WTC11 (cell line): Measurements from ENCODE around the gene FUBP3. TPM values are rescaled to one million over a fixed set of nuclear protein-coding genes. Genes with fewer than 3 reads are reported as not detected.

Experiments
- ATAC-seq: fragments of 200-7000 bp; cut with Tn5 transposase; 2 replicates; pipeline ENCODE4 v1.10.0; 2021; ENCODE audit warnings: mild to moderate bottlenecking, moderate library complexity
- CTCF ChIA-PET: fragments of 300-600 bp; sonication (Branson Sonifier 250); formaldehyde crosslinking; loops from one replicate; lab custom pipeline; 2021; ENCODE audit warnings: antibody characterized with exemption; lab: Charles Lee
- POLR2A ChIA-PET: fragments of 350-600 bp; sonication (Branson Sonifier 250); formaldehyde crosslinking; loops from one replicate; lab custom pipeline; 2021; ENCODE audit warnings: antibody characterized with exemption; lab: Charles Lee
- DNase-seq: peaks from one replicate; pipeline ENCODE4 v3.0.0; 2021; ENCODE audit warnings: low spot score
- H3K27ac Mint-ChIP-seq: 2 replicates; pipeline ENCODE4 v1.8.0; 2021; ENCODE audit warnings: mixed read lengths
- H3K27me3 Mint-ChIP-seq: 2 replicates; pipeline ENCODE4 v1.8.0; 2021; ENCODE audit warnings: low read depth, mild to moderate bottlenecking, moderate library complexity, mixed read lengths
- H3K36me3 Mint-ChIP-seq: 2 replicates; pipeline ENCODE4 v1.8.0; 2021; ENCODE audit warnings: mixed read lengths
- H3K4me1 Mint-ChIP-seq: 2 replicates; pipeline ENCODE4 v1.8.0; 2022; ENCODE audit warnings: mixed read lengths
- H3K4me3 Mint-ChIP-seq: 2 replicates; pipeline ENCODE4 v1.8.0; 2021; ENCODE audit warnings: mild to moderate bottlenecking, moderate library complexity, mixed read lengths
- H3K9me3 Mint-ChIP-seq: 2 replicates; pipeline ENCODE4 v1.8.0; 2021; ENCODE audit warnings: mixed read lengths
- CDX4 ChIP-seq: fragments of 250-450 bp; sonication (Bioruptor Pico); IDR thresholded peaks from 2 replicates; pipeline ENCODE4 v1.9.0; 2021; ENCODE audit warnings: moderate library complexity, mild to moderate bottlenecking, inconsistent platforms, borderline replicate concordance
- CREM ChIP-seq: sonication (generic); formaldehyde crosslinking; IDR thresholded peaks from 2 replicates; pipeline ENCODE4 v1.8.1; 2022; ENCODE audit warnings: mild to moderate bottlenecking, missing genetic modification reagents, moderate library complexity
- E2F4 ChIP-seq: sonication (generic); formaldehyde crosslinking; IDR thresholded peaks from 2 replicates; pipeline ENCODE4 v1.8.1; 2022; ENCODE audit warnings: low read depth, mild to moderate bottlenecking, moderate library complexity, missing genetic modification reagents, borderline replicate concordance
- EMX1 ChIP-seq: fragments of 250-450 bp; sonication (Bioruptor Pico); IDR thresholded peaks from 2 replicates; pipeline ENCODE4 v1.8.0; 2021; ENCODE audit warnings: mild to moderate bottlenecking
- ETV6 ChIP-seq: sonication (generic); formaldehyde crosslinking; IDR thresholded peaks from 2 replicates; pipeline ENCODE4 v1.8.1; 2022; ENCODE audit warnings: mild to moderate bottlenecking, missing genetic modification reagents
- GRHL2 ChIP-seq: fragments of 250-450 bp; sonication (Bioruptor Pico); IDR thresholded peaks from 2 replicates; pipeline ENCODE4 v1.8.0; 2022; ENCODE audit warnings: mild to moderate bottlenecking, moderate library complexity; ENCODE audit not compliant: insufficient replicate concordance, severe bottlenecking
- HMGXB4 ChIP-seq: sonication (generic); formaldehyde crosslinking; IDR thresholded peaks from 2 replicates; pipeline ENCODE4 v1.8.1; 2023; ENCODE audit warnings: mild to moderate bottlenecking, moderate library complexity, missing genetic modification reagents
- IRF1 ChIP-seq: sonication (generic); formaldehyde crosslinking; IDR thresholded peaks from 2 replicates; pipeline ENCODE4 v1.8.0; 2023; ENCODE audit warnings: missing genetic modification reagents
- NR1H2 ChIP-seq: sonication (generic); formaldehyde crosslinking; IDR thresholded peaks from 2 replicates; pipeline ENCODE4 v1.9.0; 2021; ENCODE audit warnings: mild to moderate bottlenecking, moderate library complexity, missing genetic modification reagents
- OVOL2 ChIP-seq: fragments of 250-450 bp; sonication (Bioruptor Pico); IDR thresholded peaks from 2 replicates; pipeline ENCODE4 v1.9.0; 2021; ENCODE audit warnings: mild to moderate bottlenecking, borderline replicate concordance
- SP1 ChIP-seq: sonication (generic); formaldehyde crosslinking; conservative IDR thresholded peaks from 2 replicates; pipeline ENCODE4 v1.8.1; 2022; ENCODE audit warnings: missing genetic modification reagents
- TEAD4 ChIP-seq: sonication (generic); formaldehyde crosslinking; IDR thresholded peaks from 2 replicates; pipeline ENCODE4 v1.8.0; 2022; ENCODE audit warnings: mild to moderate bottlenecking, missing genetic modification reagents
- USF1 ChIP-seq: sonication (generic); formaldehyde crosslinking; IDR thresholded peaks from 2 replicates; pipeline ENCODE4 v1.8.0; 2022; ENCODE audit warnings: mild to moderate bottlenecking, missing genetic modification reagents
- USF2 ChIP-seq: sonication (generic); formaldehyde crosslinking; IDR thresholded peaks from 2 replicates; pipeline ENCODE4 v1.8.1; 2023; ENCODE audit warnings: mild to moderate bottlenecking, missing genetic modification reagents, moderate library complexity
- ZBTB43 ChIP-seq: sonication (generic); formaldehyde crosslinking; IDR thresholded peaks from 2 replicates; pipeline ENCODE4 v1.8.1; 2023; ENCODE audit warnings: mild to moderate bottlenecking, missing genetic modification reagents
- ZMAT4 ChIP-seq: fragments of 250-450 bp; sonication (Bioruptor Pico); IDR thresholded peaks from 2 replicates; pipeline ENCODE4 v1.9.0; 2021; ENCODE audit warnings: mild to moderate bottlenecking
- ZNF121 ChIP-seq: sonication (generic); formaldehyde crosslinking; IDR thresholded peaks from 2 replicates; pipeline ENCODE4 v1.8.0; 2023; ENCODE audit warnings: missing genetic modification reagents
- ZNF138 ChIP-seq: sonication (generic); formaldehyde crosslinking; conservative IDR thresholded peaks from 2 replicates; pipeline ENCODE4 v1.8.1; 2022; ENCODE audit warnings: mild to moderate bottlenecking, moderate library complexity, missing genetic modification reagents
- ZNF263 ChIP-seq: sonication (generic); formaldehyde crosslinking; IDR thresholded peaks from 2 replicates; pipeline ENCODE4 v1.8.1; 2022; ENCODE audit warnings: low read depth, mild to moderate bottlenecking, moderate library complexity, missing genetic modification reagents
- ZNF281 ChIP-seq: sonication (generic); formaldehyde crosslinking; IDR thresholded peaks from 2 replicates; pipeline ENCODE4 v1.8.0; 2023; ENCODE audit warnings: mild to moderate bottlenecking, missing genetic modification reagents
- total RNA-seq: library from RNA; stranded (reverse); gene quantifications from 3 replicates; pipeline ENCODE4 v1.2.3, GENCODE V29; 2021

FUBP3 gene
- total RNA-seq, 1 experiment from 2014 or later = 83.0 TPM

- no peak for TF ChIP-seq E2F4 (CRISPR knock-in tag)
- no peak for TF ChIP-seq HMGXB4 (CRISPR knock-in tag)
- no peak for TF ChIP-seq EMX1 (CRISPR knock-in tag)
- no peak for TF ChIP-seq USF1 (CRISPR knock-in tag)
- no peak for TF ChIP-seq CREM (CRISPR knock-in tag)
- TF ChIP-seq TEAD4 (CRISPR knock-in tag) = no peak
- TF ChIP-seq ZNF263 (CRISPR knock-in tag) = no peak
- H3K27ac Mint-ChIP-seq = no peak overlapping the region
- H3K4me3 Mint-ChIP-seq = no peak overlapping the region
- H3K36me3 Mint-ChIP-seq = no peaks in the 10 kb centered on the region
- DNase-seq = no peak
- ChIA-PET POLR2A (no interaction called here), CTCF (interaction anchor here (1.6 kb wide), 1 partner anchor 76 kb away, joined by 5 read pairs; no protein-coding TSS in a partner anchor)
- no peaks in the 10 kb centered on the region for H3K9me3 Mint-ChIP-seq
- ATAC-seq = no peak
- peaks cover 21% of the 10 kb centered on the region for H3K27me3 Mint-ChIP-seq
- peaks cover 43% of the 10 kb centered on the region for H3K4me1 Mint-ChIP-seq
These were observed 37.8 kb upstream of the FUBP3 start for GRCh38 chr9:130541533-130541932.

GRCh38 chr9:130542038-130542437 is 37.3 kb upstream of the FUBP3 start:
- Mint-ChIP-seq H3K27me3 (peaks cover 16% of the 10 kb centered on the region), H3K9me3 (no peaks in the 10 kb centered on the region), H3K4me1 (peaks cover 39% of the 10 kb centered on the region), H3K27ac (no peak overlapping the region), H3K36me3 (no peaks in the 10 kb centered on the region), H3K4me3 (no peak overlapping the region)
- POLR2A ChIA-PET = no interaction called here
- DNase-seq = no peak
- no peak for ATAC-seq
- CTCF ChIA-PET = interaction anchor here (1.6 kb wide), 1 partner anchor 76 kb away, joined by 5 read pairs; no protein-coding TSS in a partner anchor
- TF ChIP-seq ZNF263 (CRISPR knock-in tag) = no peak
- no peak for TF ChIP-seq NR1H2 (CRISPR knock-in tag)
- TF ChIP-seq ETV6 (CRISPR knock-in tag) = no peak
- no peak for TF ChIP-seq ZNF138 (CRISPR knock-in tag)
- TF ChIP-seq ZMAT4 = no peak
- TF ChIP-seq GRHL2 (CRISPR knock-in tag) = no peak
- no peak for TF ChIP-seq ZBTB43
- no peak for TF ChIP-seq SP1 (CRISPR knock-in tag)
- no peak for TF ChIP-seq OVOL2
- no peak for TF ChIP-seq ZNF121 (CRISPR knock-in tag)
- no peak for TF ChIP-seq USF2 (CRISPR knock-in tag)
- no peak for TF ChIP-seq IRF1 (CRISPR knock-in tag)
- no peak for TF ChIP-seq ZNF281 (CRISPR knock-in tag)
- no peak for TF ChIP-seq CDX4 (CRISPR knock-in tag)
